Peyer's patch (tissue), 4 donors: ENCODE measurements around the gene EHBP1.

ENCODE experiments used
- CTCF ChIP-seq, 6 experiments: fragments of 450-650 bp in 4 of 6; fragments of 200-600 bp in 2 of 6; sonication (generic) in 1 of 6; IDR thresholded peaks; one replicate each; pipeline ENCODE4 v1.5.1; 2017 to 2019; ENCODE audit warnings: antibody characterized with exemption in 6 of 6, mild to moderate bottlenecking in 3 of 6, moderate library complexity in 1 of 6
- POLR2A ChIP-seq, 2 donors: fragments of 450-650 bp; IDR thresholded peaks; one replicate each; pipeline ENCODE4 v1.5.1; 2017; ENCODE audit warnings: antibody characterized with exemption in 2 of 2, mild to moderate bottlenecking in 2 of 2, moderate library complexity in 2 of 2

- TF ChIP-seq CTCF (IDR thresholded peaks at IDR 0.05) (no peak), POLR2A (IDR thresholded peaks at IDR 0.05) (no peak)
These were observed 229.0 kb downstream of the EHBP1 start for GRCh38 chr2:62934517-62934916.
